C4-2B (cell line): ENCODE data around the gene CYP4F3.

Experiments
- ZFX ChIP-seq: fragments of 450-650 bp; IDR thresholded peaks from 2 replicates; pipeline ENCODE4 v1.6.1; 2017
- TF ChIP-seq, protein P1 (sequence below): fragments of 450-650 bp; conservative IDR thresholded peaks from 2 replicates; pipeline ENCODE4 v1.5.1; 2017; ENCODE audit warnings: mild to moderate bottlenecking

DNA sequence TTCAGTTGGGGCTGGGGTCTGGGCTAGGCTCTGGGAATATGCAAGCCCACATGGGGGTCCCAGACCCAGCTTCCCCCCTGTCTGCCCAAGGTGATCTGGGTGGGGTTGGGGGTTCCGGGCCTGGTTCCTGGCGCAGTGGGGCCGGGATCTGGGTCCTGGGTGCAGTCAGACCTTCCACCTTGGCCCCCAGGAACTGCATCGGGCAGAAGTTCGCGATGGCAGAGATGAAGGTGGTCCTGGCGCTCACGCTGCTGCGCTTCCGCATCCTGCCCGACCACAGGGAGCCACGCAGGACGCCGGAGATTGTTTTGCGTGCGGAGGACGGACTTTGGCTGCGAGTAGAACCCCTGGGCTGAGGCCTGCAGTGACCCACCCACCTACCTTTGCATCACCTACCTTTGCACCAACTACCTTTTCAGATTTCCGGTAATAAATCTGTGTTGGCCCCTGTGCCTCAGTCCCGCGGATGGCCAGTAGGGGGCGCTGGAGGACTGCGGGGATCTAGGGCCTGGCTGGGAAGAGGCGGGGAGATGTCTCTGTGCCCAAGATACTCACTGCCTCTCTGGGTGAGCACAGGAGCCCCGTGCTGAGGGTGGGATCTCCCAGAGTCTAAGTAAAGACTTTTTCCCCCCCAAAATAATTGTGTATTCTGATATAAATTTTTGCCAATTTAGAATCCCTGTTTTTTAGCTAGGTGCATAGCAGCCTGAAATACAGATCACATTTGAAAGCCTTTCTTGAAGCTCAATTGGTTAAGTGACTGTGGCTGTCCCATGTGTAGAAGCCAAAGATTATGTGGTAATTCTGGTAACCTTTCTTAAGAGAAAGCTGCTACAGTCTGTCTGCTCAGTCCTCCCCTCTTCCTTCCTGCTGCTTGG is 11.5 kb upstream of the CYP4F3 start:
- TF ChIP-seq, protein P1, sequence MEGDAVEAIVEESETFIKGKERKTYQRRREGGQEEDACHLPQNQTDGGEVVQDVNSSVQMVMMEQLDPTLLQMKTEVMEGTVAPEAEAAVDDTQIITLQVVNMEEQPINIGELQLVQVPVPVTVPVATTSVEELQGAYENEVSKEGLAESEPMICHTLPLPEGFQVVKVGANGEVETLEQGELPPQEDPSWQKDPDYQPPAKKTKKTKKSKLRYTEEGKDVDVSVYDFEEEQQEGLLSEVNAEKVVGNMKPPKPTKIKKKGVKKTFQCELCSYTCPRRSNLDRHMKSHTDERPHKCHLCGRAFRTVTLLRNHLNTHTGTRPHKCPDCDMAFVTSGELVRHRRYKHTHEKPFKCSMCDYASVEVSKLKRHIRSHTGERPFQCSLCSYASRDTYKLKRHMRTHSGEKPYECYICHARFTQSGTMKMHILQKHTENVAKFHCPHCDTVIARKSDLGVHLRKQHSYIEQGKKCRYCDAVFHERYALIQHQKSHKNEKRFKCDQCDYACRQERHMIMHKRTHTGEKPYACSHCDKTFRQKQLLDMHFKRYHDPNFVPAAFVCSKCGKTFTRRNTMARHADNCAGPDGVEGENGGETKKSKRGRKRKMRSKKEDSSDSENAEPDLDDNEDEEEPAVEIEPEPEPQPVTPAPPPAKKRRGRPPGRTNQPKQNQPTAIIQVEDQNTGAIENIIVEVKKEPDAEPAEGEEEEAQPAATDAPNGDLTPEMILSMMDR, result peak; percentile 98
- no peak for TF ChIP-seq ZFX
